HepG2 (cell line): ENCODE data around the gene RPL38. TPM values are rescaled to one million over a fixed set of nuclear protein-coding genes. Genes with fewer than 3 reads are reported as not detected.

Source experiments
- ARID4A ChIP-seq: sonication (generic); formaldehyde crosslinking; IDR thresholded peaks from 2 replicates; pipeline ENCODE4 v1.5.0; 2020; ENCODE audit warnings: mild to moderate bottlenecking, missing genetic modification reagents, borderline replicate concordance
- BATF2 ChIP-seq: sonication (generic); formaldehyde crosslinking; IDR thresholded peaks from 2 replicates; pipeline ENCODE4 v1.8.0; 2022; ENCODE audit warnings: mild to moderate bottlenecking, missing genetic modification reagents, moderate library complexity
- DR1 ChIP-seq: sonication (generic); formaldehyde crosslinking; IDR thresholded peaks from 2 replicates; pipeline ENCODE4 v1.8.0; 2021; ENCODE audit warnings: mild to moderate bottlenecking, missing genetic modification reagents, inconsistent platforms
- ELF1 ChIP-seq: sonication (generic); formaldehyde crosslinking; IDR thresholded peaks from 2 replicates; pipeline ENCODE4 v1.4.0; 2020; ENCODE audit warnings: missing genetic modification reagents
- HNF4A ChIP-seq: sonication (generic); formaldehyde crosslinking; IDR thresholded peaks from 2 replicates; pipeline ENCODE4 v1.4.0; 2020; ENCODE audit warnings: missing genetic modification reagents
- KLF6 ChIP-seq: IDR thresholded peaks from 2 replicates; pipeline ENCODE4 v1.8.0; 2016; ENCODE audit warnings: missing biosample characterization, missing genetic modification reagents
- ZBTB1 ChIP-seq: sonication (generic); formaldehyde crosslinking; IDR thresholded peaks from 2 replicates; pipeline ENCODE4 v1.4.0; 2020; ENCODE audit warnings: missing genetic modification reagents, borderline replicate concordance
- ZKSCAN1 ChIP-seq: fragments of 150-350 bp; IDR thresholded peaks from 2 replicates; pipeline ENCODE4 v1.6.1; 2014; ENCODE audit warnings: low read length
- ZNF275 ChIP-seq: sonication (generic); formaldehyde crosslinking; IDR thresholded peaks from 2 replicates; pipeline ENCODE4 v1.8.0; 2022; ENCODE audit warnings: missing genetic modification reagents, mild to moderate bottlenecking, inconsistent platforms, borderline replicate concordance
- ZNF737 ChIP-seq: sonication (generic); formaldehyde crosslinking; IDR thresholded peaks from 2 replicates; pipeline ENCODE4 v1.5.0; 2020; ENCODE audit warnings: missing genetic modification reagents, mild to moderate bottlenecking, borderline replicate concordance
- ZNF83 ChIP-seq: sonication (generic); formaldehyde crosslinking; IDR thresholded peaks from 2 replicates; pipeline ENCODE4 v1.4.0; 2020; ENCODE audit warnings: missing genetic modification reagents, mild to moderate bottlenecking, borderline replicate concordance
- ZSCAN21 ChIP-seq: sonication (generic); formaldehyde crosslinking; IDR thresholded peaks from 2 replicates; pipeline ENCODE4 v1.8.0; 2022; ENCODE audit warnings: mild to moderate bottlenecking, missing genetic modification reagents, moderate library complexity, borderline replicate concordance
- polyA plus RNA-seq, 8 experiments: library from polyadenylated mRNA; depleted of rRNA in 3 of 8; stranded (reverse) in 7 of 8; unstranded in 1 of 8; fragments of >200 nt; fragmentation: Illumina TruSeq in 4 of 8; extraction: Trizol in 4 of 8; gene quantifications; 2 replicates each; pipeline versions ENCODE4 v1.2.1 to v1.2.3, GENCODE V29; 2011 to 2016; ENCODE audit warnings: low read depth in 4 of 8, missing spikeins in 1 of 8, mixed read lengths in 1 of 8; ENCODE audit not compliant: insufficient read depth in 1 of 8
- total RNA-seq, 5 experiments: library from RNA; depleted of rRNA; stranded (reverse); fragments of >200 nt; fragmentation: Illumina TruSeq; extraction: Trizol; gene quantifications; 2 replicates each; pipeline ENCODE4 v1.2.3, GENCODE V29; 2016; ENCODE audit warnings: low read depth in 1 of 5
- TF ChIP-seq, protein P1 (sequence below): sonication (generic); formaldehyde crosslinking; IDR thresholded peaks from one replicate; pipeline ENCODE4 v1.5.1; 2020; ENCODE audit warnings: mild to moderate bottlenecking, missing genetic modification reagents; ENCODE audit errors: not compliant biosample characterization

Gene RPL38
- total and polyA plus RNA-seq, 2 of the 13 experiments (the other 11 are each of a cell fraction or from before 2014, with no cell fraction given) = 2,370 to 2,372 TPM

GRCh38 chr17:74203439-74204240 is at the start of gene RPL38 (continued):
- TF ChIP-seq, protein P1, sequence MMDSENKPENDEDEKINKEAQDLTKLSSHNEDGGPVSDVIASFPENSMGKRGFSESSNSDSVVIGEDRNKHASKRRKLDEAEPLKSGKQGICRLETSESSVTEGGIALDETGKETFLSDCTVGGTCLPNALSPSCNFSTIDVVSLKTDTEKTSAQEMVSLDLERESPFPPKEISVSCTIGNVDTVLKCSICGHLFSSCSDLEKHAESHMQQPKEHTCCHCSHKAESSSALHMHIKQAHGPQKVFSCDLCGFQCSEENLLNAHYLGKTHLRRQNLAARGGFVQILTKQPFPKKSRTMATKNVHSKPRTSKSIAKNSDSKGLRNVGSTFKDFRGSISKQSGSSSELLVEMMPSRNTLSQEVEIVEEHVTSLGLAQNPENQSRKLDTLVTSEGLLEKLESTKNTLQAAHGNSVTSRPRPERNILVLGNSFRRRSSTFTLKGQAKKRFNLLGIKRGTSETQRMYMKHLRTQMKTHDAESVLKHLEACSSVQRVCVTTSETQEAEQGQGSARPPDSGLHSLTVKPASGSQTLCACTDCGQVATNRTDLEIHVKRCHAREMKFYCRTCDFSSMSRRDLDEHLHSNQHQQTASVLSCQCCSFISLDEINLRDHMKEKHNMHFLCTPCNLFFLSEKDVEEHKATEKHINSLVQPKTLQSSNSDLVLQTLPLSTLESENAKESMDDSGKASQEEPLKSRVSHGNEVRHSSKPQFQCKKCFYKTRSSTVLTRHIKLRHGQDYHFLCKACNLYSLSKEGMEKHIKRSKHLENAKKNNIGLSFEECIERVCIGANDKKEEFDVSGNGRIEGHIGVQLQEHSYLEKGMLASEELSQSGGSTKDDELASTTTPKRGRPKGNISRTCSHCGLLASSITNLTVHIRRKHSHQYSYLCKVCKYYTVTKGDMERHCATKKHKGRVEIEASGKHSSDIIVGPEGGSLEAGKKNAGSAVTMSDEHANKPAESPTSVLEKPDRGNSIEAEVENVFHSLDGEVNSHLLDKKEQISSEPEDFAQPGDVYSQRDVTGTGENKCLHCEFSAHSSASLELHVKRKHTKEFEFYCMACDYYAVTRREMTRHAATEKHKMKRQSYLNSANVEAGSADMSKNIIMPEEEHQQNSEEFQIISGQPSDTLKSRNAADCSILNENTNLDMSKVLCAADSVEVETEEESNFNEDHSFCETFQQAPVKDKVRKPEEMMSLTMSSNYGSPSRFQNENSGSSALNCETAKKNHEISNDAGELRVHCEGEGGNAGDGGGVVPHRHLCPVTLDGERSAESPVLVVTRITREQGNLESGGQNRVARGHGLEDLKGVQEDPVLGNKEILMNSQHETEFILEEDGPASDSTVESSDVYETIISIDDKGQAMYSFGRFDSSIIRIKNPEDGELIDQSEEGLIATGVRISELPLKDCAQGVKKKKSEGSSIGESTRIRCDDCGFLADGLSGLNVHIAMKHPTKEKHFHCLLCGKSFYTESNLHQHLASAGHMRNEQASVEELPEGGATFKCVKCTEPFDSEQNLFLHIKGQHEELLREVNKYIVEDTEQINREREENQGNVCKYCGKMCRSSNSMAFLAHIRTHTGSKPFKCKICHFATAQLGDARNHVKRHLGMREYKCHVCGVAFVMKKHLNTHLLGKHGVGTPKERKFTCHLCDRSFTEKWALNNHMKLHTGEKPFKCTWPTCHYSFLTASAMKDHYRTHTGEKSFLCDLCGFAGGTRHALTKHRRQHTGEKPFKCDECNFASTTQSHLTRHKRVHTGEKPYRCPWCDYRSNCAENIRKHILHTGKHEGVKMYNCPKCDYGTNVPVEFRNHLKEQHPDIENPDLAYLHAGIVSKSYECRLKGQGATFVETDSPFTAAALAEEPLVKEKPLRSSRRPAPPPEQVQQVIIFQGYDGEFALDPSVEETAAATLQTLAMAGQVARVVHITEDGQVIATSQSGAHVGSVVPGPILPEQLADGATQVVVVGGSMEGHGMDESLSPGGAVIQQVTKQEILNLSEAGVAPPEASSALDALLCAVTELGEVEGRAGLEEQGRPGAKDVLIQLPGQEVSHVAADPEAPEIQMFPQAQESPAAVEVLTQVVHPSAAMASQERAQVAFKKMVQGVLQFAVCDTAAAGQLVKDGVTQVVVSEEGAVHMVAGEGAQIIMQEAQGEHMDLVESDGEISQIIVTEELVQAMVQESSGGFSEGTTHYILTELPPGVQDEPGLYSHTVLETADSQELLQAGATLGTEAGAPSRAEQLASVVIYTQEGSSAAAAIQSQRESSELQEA (CRISPR knock-in tag) = peak; percentile 82
- TF ChIP-seq ELF1 (CRISPR knock-in tag) (peak; percentile 95), BATF2 (peak; percentile 36; the same call in 1 of the 2 replicates), ZNF83 (CRISPR knock-in tag) (no peak), ZKSCAN1 (0 out of 2 replicates have a peak, but pooled peaks have one; percentile 39), ZSCAN21 (CRISPR knock-in tag) (peak; percentile 87), ZNF737 (CRISPR knock-in tag) (no peak), ARID4A (peak; percentile 97), KLF6 (CRISPR knock-in tag) (peak; percentile 93), HNF4A (no peak; the same call in 1 of the 2 replicates), ZBTB1 (peak; percentile 28; the same call in 1 of the 2 replicates), ZNF275 (CRISPR knock-in tag) (peak; percentile 94; the same call in 1 of the 2 replicates), DR1 (CRISPR knock-in tag) (peak; percentile 97)
